HG03095 (cell line): ENCODE measurements around the gene ARFGAP1.
"Not testable (repeated sequence)": the region's sequence is repeated elsewhere in the genome, so short reads cannot be mapped to it uniquely, and the experiment has no call there.

ENCODE experiments used
- ATAC-seq: cut with Tn5 transposase; IDR thresholded peaks from one replicate; pipeline ENCODE4 v1.9.1; 2021; ENCODE audit warnings: moderate library complexity; ENCODE audit not compliant: unreplicated experiment

ARFGAP1 gene

DNA sequence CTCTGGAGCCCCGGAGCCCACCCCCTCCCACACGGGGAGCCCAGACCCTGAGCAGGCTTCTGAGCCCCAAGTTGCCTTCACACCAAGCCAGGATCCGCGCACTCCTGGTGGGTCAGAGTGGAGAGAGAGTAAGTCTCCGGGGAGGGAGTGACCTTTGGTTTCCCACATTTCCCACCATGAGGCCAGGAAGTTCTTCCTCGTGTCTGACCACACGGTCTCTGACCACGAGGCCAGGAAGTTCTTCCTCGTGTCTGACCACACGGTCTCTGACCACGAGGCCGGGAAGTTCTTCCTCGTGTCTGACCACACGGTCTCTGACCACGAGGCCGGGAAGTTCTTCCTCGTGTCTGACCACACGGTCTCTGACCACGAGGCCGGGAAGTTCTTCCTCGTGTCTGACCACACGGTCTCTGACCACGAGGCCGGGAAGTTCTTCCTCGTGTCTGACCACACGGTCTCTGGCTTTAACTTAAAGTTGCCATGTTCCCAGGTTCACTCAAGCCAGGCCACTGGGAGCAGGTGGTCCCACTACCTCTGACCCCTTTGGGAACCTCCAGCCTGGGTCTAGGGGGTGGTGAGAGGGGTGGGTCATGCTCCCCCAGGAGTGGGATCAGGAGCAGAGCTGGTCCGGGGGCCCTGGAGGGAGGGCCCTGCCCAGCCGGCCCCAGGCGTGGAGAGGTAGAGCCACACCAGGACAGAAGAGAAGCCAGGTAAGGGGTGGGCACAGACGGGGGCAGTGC, 33.5 kb downstream of the ARFGAP1 start:
- not testable (repeated sequence) for ATAC-seq

DNA sequence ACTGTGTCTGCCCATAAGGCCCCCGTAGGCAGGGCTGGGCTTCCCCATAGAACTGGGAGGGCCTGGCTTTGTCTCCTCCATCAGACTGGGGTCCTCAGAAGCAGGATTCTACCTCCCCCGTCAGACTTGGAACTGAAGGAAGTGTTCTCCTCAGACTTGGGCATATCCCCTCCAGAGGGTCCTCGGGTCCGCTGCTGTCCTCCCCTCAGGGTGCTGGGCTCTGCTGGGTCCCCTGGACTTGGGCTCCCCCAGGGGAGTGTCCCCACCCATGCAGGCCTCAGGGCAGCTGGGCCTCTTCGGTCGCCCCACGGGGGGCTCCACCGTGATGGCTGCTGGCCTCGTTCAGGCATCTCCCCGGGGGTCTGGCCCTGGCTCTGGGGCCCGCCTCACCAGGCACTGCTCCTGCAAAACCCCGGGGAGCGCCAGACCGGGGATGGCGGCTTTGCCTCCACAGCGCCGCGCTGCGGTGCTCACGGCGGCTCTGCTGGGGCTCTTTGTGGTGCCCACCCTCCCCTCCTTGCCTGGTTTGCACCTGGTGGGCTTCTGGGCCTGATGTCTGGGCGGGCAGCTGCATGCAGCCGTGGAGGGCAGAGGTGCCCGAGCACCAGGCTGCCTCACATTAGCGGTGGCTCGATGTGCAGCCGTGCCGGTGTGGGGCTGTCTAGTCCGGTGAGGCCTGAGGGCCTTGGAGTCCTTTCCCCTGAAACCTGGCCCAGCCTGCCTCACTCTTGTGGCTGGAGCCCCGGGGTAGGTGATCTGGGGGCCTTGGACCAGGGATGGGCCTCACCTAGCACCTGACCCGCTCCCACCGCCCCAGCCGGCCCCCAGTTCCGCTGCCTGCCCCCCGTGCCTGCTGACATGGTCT, 34.3 kb downstream of the ARFGAP1 start:
- no peak for ATAC-seq

DNA sequence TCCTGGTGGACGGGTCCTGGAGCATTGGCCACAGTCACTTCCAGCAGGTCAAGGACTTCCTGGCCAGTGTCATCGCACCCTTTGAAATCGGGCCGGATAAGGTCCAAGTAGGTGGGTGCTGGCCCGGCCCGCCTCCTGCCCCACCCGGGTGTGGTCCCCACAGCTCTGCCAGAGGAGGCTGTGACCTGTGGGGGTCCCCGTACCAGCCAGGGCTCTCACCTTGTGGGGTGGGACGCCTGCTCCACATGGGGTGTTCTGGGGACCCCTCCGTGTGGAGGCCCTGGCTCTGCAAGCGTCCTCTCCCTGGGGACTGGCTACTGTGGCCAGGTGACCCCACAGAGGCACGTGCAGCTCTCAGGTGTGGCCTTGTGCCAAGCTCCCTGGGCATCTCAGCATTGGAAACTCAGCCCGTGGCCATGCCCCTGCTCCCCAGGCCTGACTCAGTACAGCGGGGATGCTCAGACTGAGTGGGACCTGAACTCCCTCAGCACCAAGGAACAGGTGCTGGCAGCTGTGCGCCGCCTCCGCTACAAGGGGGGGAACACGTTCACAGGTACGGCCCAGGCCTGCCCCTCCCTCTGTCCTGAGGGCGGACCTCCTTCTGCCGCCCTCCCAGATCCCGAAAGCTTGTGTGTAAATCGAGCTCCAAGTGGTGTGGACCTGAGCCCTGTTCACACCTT, 35.1 kb downstream of the ARFGAP1 start:
- no peak for ATAC-seq

DNA sequence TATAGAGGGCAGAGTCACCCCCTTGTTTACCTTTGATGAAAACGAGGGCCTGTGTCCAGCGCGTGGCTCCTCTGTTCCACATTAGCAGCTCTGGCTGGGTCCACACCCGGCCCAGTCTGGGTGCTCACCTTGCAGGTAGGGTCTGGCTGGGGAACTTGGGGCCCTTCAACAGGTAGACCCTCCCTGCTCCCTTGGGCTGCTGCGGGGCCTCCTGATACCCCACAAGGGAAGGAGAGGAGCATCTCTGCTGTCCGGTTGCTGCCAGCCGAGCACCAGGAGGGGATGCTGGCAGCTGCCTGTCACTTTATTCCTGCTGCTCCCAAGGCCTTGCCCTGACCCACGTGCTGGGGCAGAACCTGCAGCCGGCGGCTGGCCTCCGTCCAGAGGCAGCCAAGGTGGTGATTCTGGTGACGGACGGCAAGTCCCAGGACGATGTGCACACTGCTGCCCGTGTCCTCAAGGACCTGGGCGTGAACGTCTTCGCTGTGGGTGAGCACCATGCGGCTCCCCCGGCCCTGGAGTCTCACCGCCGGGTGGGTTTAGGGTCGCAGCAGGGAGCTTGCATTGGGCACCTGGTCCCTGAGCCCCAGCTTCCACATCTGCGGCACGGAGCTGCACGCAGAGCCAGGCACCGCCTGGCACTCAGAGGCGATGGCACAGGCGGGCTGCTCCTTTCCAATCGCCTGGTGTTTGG, 35.8 kb downstream of the ARFGAP1 start:
- no peak for ATAC-seq

DNA sequence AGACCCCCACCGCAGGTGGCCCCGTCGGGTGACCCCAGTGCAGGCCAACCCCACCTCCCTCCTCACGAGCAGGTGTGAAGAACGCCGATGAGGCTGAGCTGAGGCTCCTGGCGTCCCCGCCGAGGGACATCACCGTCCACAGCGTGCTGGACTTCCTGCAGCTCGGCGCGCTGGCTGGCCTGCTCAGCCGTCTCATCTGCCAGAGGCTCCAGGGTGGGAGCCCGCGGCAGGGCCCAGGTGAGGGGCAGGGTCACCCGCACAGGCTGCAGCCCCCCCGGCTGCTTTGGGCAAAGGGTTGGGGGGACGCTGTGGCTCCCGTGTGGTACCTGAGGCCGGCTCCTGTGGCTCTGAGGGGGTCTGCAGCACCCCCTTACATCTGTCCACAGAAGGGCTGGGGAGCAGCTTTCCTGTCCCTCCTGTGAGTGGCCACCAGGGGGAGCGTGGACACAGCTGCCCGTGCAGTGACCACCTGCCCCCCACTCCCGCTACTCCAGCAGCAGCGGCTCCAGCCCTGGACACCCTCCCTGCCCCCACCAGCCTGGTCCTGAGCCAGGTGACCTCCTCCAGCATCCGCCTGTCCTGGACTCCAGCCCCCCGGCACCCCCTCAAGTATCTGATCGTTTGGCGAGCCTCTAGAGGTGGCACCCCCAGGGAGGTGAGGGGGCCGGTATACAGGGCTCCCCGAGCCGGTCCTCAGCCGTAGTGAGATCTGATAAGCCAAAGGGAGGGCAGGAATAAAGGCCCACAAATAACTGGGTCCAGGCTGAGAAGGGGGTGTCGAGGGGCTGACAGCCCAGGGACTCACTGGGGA, 36.9 kb downstream of the ARFGAP1 start:
- no peak for ATAC-seq

DNA sequence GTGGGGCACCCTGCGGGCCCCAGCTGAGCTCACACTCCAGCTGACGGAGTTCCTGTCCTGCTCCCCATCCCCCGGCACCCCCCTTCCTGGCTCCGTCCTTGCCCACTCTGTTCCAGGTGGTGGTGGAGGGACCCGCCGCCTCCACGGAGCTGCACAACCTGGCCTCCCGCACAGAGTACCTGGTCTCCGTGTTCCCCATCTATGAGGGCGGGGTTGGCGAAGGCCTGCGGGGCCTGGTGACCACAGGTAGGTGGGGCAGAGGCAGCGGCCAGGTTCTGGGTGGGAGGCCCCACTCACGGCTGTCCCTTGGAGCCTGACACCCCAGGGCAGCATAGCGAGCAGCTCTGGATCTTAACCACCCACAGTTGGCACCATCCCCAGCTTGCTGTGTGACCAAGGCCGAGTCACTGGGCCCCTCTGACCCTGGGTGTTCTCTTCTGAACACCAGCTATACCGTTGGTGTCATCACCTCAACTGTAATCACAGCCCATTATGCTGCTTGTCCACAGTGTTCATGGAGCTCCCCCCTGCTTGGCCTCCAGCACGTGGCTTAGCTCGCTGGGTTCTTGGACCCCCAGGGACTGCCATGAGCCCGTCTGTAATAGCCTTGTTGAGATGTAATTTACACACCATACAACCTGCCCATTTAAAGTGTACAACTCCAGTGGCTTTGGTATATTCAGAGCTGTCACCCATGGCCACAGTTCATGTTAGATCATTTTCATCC, 37.8 kb downstream of the ARFGAP1 start:
- ATAC-seq = no peak

DNA sequence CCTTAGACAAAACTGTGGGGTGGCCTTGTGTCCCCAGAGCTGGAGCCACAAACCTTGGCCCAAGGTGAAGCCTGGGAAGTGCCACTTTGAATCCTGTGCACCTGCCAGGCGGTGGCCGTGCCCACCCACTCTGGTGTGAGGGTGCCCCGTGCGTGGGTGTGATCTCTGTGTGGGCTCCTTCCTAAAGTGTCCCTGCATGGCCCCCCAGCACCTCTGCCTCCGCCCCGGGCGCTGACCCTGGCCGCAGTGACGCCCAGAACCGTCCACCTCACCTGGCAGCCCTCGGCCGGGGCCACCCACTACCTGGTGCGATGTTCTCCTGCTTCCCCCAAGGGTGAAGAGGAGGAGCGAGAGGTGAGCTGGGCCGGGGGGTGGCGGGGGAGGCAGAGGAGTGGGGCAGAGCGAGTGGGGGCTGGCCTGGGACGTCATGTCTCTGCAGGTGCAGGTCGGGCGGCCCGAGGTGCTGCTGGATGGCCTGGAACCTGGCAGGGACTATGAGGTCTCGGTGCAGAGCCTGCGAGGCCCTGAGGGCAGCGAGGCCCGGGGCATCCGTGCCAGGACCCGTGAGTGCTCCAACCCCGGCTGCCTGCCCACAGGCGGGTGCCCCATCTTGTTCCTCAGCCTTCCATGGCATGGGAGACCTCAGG, 38.7 kb downstream of the ARFGAP1 start:
- no peak for ATAC-seq

DNA sequence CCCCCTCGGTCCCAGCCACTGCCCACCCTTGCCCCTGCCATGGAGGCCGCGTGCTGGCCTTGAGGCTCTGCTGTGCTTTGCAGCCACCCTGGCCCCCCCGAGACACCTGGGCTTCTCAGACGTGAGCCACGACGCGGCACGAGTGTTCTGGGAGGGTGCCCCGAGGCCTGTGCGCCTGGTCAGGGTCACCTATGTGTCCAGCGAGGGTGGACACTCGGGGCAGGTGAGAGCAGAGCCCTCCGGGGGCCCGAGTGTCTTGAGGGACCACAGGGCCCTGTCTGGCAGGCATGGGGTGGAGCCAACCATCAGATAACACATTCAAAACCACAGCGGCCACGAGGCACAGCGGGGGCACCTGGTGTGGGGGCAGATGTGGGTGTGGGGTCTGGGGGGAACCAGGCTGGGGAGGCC, 39.2 kb downstream of the ARFGAP1 start:
- no peak for ATAC-seq

DNA sequence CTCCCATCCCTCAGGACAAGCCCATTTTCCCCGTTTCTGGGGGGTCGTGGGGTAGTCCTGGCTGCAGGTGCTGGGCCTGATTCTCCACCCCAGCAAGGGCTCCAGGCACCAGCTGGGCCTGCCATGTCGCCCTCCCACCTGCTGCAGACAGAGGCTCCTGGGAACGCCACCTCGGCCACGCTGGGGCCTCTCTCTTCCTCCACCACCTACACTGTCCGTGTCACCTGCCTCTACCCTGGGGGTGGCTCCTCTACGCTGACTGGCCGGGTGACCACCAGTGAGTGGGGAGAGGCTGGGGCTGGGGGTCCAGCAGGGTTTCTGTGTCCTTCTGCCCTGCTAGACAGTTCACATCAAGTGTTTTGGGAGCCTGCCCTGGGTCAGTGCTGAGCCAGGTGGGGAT, 39.7 kb downstream of the ARFGAP1 start:
- no peak for ATAC-seq

DNA sequence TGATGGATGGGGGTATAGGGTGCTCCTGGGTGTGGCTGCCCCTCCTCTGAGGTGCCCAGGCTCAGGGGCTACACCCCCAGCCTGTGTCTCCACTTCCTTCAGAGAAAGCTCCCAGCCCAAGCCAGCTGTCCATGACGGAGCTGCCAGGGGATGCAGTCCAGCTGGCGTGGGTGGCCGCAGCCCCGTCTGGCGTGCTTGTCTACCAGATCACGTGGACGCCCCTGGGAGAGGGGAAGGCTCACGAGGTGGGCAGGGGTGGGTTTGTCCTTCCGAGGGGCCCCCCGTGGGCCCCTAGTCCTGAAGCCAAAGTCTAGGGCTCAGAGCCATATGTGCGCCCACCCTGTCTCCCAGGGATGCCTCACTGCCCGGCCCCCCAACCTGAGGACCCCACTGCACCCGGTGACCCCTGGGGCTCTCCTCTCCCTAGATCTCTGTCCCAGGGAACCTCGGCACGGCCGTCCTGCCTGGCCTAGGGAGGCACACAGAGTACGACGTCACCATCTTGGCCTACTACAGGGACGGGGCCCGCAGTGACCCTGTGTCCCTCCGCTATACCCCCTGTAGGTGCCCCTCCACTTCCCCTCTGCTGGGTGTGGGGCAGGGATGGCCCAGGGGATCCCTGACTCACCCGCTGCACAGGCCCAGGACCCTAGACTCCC, 40.2 kb downstream of the ARFGAP1 start:
- no peak for ATAC-seq

DNA sequence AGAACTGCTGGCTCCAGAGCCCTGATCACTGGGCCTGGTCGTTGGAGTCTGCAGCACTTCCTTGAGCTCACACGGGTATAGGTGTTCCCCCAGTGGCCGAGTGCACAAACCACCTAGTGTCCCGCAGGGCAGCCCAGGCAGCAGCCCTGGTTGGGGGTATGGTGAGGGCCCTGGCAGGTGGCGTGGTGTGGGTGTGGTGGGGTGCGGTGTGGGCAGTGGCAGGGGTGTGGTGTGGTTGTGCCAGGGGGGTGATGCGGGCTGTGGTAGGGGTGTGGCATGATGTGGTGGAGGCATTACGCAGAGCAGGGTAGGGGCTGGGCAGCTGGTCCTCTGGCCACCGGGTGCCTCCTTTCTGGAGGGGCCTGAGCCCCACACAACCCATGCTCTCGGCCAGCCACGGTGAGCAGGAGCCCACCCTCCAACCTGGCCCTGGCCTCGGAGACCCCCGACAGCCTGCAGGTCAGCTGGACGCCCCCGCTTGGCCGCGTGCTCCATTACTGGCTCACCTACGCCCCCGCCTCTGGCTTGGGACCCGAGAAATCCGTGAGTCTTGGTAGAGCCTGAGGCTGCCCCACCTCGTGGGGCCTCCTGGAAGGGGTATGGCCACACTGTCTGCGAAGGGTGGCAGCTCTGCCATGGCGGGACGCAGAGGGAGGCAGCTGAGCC, 40.9 kb downstream of the ARFGAP1 start:
- no peak for ATAC-seq

DNA sequence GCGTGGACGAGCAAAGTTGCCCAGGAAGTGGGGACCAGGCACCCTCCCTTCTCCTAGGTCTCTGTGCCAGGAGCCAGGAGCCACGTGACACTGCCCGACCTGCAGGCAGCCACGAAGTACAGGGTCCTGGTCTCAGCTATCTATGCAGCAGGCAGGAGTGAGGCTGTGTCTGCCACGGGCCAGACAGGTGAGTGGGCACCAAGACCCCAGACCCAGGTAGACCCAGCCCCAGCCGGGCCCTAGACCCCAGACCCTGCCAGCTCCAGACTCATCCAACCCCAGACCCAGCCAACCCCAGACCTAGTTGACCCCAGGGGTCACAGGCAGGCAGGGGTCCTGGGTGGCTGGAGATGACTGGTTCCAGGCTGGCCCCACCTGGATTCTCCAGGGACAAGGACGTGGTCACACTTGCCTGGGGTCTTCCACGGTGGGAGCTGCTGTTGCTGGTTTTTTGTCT, 41.4 kb downstream of the ARFGAP1 start:
- ATAC-seq = no peak

DNA sequence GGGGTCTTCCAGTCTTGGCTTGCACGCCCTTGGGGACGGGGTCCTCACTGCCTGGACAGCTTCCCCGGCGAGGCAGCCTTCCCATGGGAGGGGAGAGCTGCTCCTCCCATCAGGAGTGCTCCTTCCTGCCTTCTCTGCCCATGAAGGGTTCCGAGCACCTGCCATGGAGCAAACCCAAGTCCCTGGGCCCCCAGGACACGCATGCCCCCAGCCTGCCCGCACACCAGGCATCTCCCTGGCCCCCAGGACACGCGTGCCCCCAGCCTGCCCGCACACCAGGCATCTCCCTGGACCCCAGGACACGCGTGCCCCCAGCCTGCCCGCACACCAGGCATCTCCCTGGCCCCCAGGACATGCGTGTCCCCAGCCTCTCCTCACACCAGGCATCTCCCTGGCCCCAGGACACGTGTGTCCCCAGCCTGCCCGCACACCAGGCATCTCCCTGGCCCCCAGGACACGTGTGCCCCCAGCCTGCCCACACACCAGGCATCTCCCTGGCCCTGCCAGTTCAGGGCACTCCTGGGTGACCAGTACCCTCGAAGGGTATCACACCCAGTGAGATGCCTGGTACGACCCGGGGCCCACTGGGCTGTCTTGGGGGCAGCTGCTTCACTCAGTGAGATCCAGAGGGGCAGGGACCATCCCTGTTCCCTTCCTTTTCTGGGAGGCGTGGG, 42.1 kb downstream of the ARFGAP1 start:
- ATAC-seq = no peak

DNA sequence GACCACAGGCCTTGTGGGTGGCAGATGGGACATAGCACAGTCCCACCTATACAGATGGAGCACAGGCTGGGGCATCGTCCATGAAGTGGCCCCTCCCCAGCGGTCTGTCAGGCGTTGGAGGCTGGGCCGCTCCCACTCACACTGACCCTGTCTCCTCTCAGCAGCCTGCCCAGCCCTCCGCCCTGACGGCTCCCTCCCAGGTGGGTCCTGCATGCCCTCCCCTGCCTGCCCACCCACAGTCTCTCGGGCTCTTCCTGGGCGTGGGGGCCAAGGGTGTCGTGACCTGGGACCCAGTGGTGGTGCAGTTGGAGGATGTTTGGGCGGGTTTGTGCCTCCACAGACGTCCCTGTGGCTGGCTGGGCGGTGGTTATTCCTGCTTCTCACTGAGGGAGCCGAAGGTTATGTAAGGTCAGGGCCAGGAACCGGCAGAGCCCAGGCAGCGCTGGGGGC, 42.7 kb downstream of the ARFGAP1 start:
- ATAC-seq = no peak

DNA sequence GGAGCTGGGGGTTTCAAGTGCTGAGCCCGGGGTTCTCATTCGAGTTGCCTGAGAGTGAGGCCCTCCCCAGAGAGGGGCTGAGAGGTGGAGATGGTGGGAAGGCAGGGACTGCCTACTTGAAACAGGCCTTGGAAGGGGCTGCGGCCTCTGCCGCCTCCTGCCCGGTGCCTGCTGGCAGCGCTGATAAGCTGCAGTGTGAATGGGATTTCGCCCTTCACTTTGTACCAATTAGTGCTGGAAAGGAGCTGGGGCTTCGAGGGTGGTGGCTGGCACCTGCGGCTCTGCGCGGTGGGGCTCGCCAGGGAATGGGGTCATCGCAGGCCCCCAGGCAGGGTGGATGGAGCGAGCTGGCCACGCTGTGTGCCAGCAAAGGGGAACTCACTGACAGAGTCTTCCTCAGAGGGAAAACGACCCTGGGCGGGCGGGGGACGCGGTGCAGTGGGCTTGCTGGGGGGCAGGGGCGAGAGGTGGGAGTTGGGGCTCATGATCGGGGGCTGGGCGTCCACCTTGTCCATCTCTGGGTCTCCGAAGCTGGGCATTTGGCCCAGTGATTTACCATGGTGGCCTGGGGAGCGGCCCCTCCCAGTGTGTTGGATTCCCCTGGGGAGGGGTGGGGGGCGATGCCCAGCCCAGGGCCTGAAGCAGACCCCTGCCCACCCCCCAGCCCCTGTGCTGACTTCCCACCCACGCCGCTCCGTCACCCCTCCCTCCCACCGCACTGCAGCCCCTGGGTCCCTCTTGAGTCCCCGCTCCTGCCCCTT, 43.3 kb downstream of the ARFGAP1 start:
- no peak for ATAC-seq

DNA sequence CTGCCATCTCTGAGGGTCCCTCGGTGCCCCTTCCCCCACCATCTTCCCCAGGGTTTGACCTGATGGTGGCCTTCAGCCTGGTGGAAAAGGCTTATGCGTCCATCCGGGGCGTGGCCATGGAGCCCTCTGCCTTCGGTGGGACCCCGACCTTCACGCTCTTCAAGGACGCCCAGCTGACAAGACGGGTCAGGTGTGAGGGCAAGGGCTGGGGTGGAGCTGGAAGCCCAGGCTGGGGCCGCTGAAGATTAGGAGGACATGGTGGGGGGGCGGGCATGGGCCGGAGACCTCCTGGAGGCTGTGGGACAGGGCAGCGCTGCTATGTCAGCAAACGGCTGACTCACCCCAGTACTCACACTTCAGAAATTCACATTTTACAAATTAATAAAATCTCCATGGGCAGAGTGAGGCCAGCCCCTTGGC, 43.9 kb downstream of the ARFGAP1 start:
- no peak for ATAC-seq

DNA sequence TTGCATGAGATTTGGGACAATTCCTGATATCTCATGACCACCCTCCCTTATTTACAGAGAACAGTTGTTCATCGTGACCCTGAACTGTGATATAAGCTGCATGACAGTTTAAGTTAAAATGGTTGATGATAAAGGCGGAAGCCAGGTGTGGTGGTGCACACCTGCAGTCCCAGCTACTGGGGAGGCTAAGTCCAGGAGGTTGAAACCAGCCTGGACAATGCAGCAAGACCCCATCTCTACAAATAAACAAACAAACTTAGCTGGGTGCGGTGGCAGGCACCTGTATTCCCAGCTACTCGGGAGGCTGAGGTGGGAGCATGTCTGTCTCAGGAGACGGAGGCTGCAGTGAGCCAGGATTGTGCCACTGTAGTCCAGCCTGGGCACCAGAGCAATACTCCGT, 44.4 kb downstream of the ARFGAP1 start:
- ATAC-seq = no peak
